GM19240 (cell line): Measurements from ENCODE around the gene CNIH1.
"Not testable (repeated sequence)": the region's sequence is repeated elsewhere in the genome, so short reads cannot be mapped to it uniquely, and the experiment has no call there.

Experiments
- DNase-seq: peaks from one replicate; pipeline ENCODE4 v3.0.0; 2011; ENCODE audit warnings: low spot score; ENCODE audit not compliant: insufficient read length

Gene CNIH1

DNA sequence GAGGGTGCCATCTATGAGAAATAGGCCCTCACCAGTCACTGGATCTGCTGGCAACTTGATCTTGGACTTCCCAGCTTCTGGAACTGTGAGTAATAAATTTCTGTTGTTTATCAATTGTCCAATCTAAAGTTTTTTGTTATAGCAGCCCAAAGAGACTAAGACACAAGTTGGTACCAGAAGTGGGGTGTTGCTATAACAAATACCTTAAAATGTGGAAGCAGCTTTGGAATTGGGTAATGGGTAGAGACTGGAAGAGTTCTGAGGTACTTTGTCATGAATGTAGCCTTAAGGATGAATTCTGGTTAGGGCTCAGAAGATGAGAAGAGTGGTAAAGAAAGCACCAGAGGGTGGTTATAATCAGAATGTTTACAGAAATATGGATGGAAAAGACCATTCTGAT is 26.1 kb upstream of the CNIH1 start:
- DNase-seq = no peak

DNA sequence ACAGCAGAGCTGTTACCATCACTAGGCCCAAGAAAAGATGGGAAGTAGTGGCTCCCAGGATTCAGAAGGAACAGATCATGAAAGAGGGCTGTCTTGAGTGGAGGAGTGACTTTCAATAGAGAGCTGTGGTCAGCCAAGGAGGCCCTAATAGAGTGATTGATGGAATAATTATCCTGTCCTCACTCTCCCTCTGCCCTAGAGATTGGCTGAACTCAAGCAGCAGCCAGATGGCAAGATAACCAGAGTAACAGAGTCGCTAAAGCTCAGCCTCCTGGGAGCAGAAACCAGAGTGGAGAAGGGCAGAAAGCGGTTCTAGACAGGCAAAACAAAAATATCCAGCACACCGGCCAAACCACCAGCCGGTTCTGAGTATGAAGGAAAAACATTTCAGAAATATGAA is 24.5 kb upstream of the CNIH1 start:
- no peak for DNase-seq

DNA sequence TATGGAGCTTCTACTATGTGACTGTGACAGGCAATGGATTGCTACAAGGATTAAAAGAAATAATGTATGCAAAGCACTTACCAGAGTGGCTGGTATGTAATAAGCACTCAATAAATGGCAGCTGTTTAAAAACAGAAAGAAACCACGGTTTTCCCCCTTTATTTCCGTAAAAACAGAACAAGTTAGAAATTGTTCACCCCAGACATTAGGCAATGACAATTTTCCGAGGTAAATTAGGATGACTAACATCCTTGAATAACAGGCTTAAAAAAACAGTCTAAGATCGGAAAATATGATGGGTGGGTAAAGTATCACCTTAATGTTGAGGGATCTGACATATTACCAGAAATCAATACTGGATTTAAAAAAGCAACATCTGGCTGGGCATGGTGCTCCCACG is 20.9 kb upstream of the CNIH1 start:
- no peak for DNase-seq

DNA sequence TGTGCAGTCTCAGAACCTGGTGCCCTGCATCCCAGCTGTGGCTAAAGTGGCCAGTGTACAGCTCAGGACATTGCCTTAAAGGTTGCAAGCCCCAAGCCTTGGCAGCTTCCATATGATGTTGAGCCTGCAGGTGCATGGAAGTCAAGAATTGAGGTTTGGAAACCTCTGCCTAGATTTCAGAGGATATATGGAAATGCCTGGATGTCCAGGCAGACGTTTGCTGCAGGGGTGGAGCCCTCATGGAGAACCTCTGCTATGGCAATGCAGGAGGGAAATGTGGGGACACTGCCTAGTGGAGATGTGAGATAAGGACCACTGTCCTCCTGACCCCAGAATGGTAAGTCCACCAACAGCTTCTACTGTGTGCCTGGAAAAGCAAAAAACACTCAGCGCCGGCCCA is 17.9 kb upstream of the CNIH1 start:
- no peak for DNase-seq

DNA sequence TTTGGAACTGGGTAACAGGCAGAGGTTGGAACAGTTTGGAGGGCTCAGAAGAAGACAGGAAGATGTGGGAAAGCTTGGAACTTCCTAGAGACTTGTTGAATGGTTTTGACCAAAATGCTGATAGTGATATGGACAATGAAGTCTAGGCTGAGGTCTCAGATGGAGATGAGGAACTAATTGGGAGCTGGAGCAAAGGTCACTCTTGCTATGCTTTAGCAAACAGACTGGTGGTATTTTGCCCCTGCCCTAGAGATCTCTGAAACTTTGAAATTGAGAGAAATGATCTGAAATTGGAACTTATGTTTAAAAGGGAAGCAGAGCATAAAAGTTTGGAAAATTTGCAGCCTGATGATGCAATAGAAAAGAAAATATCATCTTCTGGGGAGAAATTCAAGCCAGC is 17.4 kb upstream of the CNIH1 start:
- DNase-seq = not testable (repeated sequence)

DNA sequence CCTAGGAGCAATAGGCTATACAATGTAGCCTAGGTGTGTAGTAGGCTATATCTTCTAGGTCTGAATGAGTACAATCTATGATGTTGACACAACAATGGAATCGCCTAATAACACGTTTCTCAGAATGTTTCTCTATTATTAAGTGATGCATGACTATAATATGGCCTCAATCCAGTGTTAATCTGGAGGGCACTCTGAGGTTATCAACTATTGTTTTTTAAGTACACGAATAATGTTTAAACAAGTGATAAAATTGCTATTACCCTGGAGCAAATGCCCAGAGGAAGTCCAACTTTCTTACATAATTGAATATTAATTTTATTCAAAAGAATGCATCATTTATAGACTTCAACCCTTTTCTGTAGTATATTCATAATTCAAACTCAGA is 16.4 kb upstream of the CNIH1 start:
- no peak for DNase-seq

DNA sequence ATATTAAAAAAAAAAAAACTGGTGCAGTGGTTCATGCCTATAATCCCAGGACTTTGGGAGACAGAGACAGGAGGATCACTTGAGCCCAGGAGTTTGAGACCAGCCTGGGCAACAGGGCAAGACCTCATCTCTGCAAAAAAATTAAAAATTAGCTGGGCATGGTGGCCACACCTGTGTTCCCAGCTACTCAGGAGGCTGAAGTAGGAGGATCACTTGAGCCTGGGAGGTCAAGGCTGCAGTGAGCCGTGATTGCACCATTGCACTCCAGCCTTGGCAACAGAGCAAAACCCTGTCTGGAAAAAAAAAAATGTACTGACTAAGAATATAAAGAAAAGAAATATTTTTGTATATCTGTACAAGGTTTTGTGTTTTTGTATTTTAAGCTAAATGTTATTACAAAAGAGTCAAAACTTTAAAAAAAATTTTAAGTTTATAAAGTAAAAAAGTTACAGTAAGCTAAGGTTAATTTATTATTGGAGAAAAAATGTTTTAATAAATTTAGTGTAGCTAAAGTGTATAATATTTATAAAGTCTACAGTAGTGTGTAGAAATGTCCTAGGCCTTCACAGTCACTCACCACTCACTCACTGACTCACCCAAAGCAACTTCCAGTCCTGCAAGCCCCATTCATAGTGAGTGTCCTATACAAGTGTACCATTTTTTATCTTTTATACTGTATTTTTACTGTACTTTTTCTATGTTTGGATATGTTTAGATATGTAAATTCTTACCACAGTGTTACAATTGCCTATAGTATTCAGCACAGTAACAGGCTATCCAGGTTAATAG is 15.8 kb upstream of the CNIH1 start:
- not testable (repeated sequence) for DNase-seq

DNA sequence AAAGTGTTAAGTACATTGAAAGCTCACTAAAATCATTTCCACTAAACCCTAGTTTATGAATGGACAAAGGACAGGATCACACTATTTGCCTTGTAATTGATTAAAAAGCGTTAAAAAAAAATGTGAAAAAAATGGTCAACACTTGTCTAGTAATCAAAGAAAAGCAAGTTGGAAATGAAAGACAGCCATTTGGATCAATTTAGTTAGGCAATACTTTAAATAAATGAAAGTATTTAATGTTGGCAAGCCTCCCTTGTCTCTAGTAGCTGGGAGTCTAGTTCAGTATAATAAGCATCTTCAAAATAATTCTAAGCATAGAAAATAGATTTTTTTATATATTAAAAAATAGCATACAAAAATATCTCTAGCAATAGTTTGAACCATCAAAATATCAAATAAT is 14.2 kb upstream of the CNIH1 start:
- no peak for DNase-seq

DNA sequence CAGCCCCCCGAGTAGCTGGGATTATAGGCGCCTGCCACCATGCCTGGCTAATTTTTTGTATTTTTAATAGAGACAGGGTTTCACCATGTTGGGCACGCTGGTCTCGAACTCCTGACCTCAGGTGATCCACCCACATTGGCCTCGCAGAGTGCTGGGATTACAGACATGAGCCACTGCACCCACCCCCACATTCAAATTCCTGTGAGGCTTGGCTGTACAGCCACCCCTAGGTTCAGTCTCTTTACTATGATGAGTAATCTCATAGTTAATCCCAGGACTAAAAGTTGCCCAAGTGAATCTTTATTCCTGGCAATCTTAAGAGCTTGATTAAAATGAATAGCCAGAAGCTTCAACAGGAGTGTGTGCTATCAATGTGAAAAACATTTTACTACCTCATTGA is 12.8 kb upstream of the CNIH1 start:
- DNase-seq = not testable (repeated sequence)

DNA sequence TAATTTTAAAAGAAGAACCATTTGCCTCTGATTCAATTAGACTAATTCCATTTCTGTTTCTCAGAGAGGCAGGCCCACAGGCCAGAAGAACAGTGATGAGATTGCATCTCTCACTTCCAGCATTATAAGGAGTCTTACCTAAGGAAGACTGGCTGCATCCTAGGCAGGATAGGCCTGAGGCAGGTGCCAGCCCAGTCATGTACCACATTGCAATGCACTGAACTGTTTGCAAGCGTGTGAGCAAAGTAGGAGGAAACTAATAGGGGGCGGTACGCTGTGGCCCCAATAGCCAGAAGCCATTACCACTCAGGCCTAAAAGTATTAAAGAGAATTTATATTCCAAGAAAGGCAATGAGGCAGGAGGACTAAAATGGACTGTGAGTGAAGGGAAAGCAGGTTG is 12.1 kb upstream of the CNIH1 start:
- no peak for DNase-seq

DNA sequence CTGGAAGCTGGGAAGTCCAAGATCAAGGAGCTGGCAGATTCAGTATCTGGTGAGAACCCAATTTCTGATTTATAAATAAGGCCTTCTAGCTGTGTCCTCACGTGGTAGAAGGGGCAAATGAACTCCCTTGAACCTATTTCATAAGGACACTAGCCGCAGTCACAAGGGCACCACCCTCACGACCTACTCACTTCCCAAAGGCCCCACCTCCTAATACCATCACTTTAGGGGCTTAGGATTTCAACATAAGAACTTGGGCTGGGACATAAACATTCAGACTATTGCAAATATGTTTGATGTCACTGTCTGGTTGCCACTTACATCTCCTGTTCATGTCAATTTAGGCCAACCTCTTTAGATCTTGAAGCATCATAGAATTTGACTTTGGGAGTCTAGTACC is 10.8 kb upstream of the CNIH1 start:
- DNase-seq = no peak

DNA sequence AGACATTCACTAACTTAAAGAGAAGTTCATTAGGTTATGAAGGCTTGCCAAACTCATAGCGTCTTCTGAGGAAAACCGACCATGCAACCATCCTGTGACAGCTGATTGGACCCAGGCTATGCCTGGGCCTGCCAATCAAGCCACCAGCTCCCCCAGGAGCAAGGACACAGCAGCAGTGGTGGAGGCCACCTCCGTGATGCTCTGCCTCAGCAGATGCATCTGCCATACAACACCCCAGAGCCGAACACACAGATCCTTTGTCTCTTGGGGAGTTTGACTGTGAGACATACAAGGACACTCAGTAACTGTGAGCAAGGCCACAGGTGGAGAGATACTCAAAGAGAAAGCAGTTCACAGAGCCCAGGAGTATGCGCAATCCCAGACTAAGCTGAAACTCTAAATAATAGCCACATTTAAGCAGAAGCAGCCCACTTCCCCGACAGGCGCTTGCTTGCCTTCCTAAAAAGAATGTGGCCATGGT is 10.0 kb upstream of the CNIH1 start:
- no peak for DNase-seq

DNA sequence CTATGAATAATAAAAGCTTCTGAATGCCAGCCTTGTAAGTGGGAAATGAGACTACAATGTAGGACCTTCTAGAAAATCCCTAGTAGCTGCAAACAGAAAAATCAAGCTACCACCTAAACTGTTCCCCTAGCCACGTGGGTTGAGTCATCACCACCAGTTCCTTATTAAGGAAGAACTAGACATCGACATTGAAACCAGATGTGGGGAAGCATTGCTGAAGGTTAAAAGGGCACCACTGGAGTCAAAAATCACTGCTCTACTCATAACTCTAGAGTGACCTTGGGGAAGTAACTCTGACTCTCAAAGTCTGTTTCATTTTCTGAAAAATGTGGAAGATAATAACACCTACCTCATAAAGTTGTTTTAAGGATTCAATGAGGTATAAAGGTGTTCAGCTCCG is 9.4 kb upstream of the CNIH1 start:
- DNase-seq = no peak

DNA sequence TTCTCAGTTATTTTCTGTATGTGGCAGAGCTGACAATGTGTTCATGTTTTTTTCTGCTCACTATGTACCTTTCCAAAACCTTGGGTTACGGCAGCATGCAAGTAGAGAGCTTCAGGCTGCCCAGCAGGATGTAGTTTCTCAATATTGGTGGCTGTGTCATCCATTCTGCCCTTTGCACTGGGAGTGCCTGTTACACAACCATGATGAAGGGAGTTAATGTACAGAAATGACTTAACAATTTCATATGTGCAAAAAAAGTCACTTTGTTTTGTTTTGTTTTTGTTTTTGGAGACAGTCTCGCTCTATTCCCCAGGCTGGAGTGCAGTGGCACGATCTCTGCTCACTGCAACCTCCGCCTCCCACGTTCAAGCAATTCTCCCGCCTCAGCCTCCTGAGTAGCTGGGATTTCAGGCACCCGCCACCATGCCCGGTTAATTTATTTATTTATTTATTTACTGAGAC is 6.1 kb upstream of the CNIH1 start:
- no peak for DNase-seq

DNA sequence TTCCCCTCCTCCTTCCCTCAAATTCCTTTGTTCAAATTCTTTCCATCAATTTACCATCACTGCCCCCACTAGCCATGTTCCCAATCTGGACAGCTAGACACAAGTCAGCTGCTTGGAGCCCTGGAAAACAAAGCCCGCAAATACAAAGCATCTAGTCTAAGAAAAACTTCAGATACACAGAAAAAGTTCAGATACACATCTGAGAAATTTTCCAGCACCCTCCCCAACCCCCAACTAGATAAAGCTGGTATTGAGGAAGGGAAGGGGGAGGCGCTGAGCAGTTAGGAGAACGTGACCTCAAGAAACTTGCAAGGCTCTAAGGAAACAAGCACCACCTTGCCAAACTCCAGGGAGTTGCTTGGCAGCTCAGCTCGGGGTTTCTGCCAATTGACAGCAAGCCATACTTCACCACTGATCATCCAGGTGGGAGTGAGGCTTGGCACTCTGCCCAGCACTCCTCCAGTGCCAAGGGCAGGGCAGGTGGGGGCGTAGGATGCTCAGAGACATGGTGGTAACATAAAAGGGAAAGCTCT is 5.1 kb upstream of the CNIH1 start:
- no peak for DNase-seq

DNA sequence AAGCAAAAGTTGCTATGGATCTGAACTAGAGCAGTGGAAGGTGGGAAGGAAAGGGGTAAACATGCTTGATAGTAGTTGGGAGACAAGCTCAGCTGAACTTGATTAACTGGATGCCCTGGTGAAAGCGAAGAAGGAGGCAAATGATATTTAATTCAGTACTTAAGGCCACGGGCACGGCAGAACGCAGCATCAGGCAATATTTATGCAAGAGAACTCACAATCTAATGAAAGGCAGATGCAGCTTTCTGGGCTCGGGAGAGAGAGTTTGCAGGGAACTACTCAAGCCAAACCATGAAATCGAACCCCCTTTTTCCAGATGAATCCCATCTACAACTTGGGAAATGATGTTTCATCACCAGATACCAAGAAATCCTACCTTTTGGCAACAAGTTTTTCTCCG is 3.5 kb upstream of the CNIH1 start:
- DNase-seq = no peak

DNA sequence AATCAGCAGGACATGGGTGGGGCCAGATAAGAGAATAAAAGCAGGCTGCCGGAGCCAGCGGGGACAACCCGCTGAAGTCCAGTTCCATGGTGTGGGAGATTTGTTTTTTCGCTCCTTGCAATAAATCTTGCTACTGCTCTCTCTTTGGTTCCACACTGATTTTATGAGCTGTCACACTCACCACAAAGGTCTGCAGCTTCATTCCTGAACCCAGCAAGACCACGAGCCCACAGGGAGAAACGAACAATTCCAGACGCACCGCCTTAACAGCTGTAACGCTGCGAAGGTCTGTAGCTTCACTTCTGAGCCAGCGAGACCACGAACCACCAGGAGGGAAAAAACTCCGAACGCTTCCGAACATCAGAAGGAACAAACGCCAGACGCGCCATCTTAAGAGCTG is 2.8 kb upstream of the CNIH1 start:
- no peak for DNase-seq

DNA sequence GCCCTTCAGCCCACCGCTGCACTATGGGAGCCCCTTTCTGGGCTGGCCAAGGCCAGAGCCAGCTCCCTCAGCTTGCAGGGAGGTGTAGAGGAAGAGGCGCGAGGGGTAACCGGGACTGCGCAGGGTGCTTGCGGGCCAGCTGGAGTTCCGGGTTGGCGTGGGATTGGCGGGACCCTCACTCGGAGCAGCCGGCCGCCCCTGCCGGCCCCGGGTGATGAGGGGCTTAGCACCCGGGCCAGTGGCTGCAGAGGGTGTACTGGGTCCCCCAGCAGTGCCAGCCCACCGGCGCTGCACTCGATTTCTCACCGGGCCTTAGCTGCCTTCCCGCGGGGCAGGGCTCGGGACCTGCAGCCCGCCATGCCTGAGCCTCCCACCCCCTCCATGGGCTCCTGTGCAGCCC is 1.8 kb upstream of the CNIH1 start:
- not testable (repeated sequence) for DNase-seq

DNA sequence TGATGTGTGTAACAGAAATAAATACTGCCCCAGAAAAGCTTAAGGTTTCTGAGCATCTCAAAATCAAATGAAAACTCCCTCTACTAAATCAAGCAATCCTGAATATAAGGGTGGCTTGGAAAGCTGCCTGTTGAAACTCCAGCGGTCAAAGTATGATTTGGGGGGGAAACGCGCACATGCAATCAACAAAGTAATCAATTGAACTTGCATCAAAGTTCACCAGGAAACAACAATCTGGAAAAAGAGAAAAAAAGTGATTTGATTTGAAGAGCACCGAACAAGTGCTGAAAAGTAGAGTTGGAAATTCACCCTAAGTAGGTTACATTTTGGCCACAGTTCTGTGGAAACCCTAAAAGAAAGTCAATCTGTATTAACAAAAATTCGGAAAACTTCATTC is 700 bp downstream of the CNIH1 start:
- no peak for DNase-seq

DNA sequence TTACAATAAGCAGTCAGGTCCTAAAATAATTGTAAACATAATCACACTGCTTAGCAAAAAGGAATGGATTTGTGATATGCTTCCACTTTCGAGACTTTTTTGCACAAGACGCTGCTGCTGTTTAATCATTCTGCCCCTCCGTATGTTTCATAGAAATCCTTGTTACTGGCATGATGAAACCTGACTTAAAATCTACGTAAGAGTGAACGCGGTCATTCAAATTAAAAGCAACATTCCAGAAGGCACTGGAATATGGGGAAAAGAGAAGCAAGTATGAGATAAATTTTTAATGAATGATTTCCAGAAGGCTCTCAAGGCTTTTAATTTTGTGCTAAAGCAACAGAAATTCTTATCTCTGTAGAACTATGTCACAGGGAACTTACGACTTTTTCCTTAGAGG is 1.1 kb downstream of the CNIH1 start:
- no peak for DNase-seq

DNA sequence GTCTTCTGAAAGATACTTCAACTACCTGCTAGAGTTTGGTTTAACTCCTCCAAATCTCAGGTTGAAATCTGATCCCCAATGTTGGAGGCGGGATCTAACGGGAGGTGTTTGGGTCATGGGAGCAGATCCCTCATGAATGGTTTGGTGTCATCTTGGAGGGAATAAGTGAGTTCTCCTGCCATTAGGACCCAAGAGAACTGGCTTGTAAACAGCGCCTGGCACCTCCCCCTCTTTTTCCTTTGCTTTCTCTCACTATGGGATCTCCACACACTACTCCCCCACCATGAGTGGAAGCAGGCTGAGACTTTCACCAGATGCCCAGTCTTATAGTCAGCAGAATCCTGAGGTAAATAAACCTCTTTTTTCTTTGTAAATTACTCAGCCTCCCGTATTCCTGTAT is 2.5 kb downstream of the CNIH1 start:
- no peak for DNase-seq

DNA sequence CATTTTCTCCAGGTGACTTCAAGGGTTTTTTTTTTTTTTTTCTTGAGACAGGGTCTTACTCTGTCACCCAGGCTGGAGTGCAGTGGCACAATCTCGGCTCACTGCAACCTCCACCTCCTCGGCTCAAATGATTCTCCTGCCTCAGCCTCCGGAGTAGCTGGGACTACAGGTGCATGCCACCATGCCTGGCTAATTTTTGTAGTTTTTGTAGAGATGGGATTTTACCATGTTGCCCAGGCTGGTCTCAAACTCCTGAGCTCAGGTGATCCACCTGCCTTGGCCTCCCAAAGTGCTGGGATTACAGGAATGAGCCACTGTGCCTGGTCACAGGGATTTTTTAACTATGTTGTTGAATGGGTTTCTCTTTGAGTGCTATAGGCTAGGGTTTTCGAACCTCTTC is 3.2 kb downstream of the CNIH1 start:
- DNase-seq = not testable (repeated sequence)

DNA sequence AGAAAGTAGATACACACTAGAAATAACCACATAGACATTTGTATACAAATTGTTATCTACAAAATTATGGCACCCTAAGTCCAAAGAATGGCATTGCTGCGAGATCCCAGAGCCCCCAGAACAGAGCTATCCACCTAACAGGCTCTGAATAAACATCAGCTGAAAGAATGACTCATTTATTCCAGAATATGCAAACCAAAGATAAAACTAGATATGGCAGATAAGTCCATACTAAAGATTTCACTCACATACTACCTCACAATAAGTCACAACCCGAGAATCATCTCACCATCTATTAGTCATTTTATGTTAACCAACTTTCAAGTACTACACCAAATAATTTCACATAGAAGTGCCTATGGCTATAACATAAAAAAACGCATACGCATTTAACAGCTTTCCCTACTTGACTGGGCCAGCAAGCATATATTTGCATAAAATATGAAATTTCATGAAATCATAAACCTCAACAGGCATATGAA is 5.6 kb downstream of the CNIH1 start:
- DNase-seq = no peak
